ENCODE measurements around the gene CCNJL. TPM values are rescaled to one million over a fixed set of nuclear protein-coding genes. Genes with fewer than 3 reads are reported as not detected.

CCNJL gene
- total and polyA plus RNA-seq, 7 donors = 0.04 to 1.3 (median 0.29) TPM; not detected in 1

DNA sequence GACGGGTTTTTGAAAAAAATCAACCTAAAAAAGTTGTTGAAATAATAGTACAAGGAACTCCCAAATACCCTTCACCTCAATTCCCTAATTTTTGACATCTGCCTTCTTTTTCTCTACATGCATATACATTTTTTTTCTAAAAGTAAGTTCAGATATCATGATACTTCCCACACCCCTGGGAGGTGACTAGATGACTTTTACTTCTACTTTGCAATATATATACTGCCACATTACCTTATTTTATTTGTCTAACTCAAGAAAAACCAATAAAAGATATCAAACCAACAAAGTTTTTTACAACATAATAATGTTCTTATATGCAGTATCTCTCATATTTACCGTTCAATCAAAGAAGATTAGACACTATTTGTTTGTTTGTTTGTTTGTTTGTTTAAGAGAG lies 31.1 kb downstream of the CCNJL start:
- Histone ChIP-seq H3K4me1 (no peaks in the 10 kb centered on the region), H3K9me3 (no peaks in the 10 kb centered on the region), H3K27me3 (ENCODE audit: insufficient read depth in 3 of 3, low read length in 2 of 3) (no peaks in the 10 kb centered on the region), H3K4me3 (no peak overlapping the region), H3K27ac (no peak overlapping the region), H3K36me3 (ENCODE audit: insufficient read depth in 1 of 2, low read depth in 1 of 2) (no peaks in the 10 kb centered on the region)
- no peak for ATAC-seq
- intact Hi-C loops (cut with DNase I) = no loop called here
- WGBS, 3 donors = 87 to 88% (median 88%) methylated on average over 2 of the region's 2 CpGs
- DNase-seq = no peak
- TF ChIP-seq CTCF (IDR thresholded peaks at IDR 0.05) = no peak

DNA sequence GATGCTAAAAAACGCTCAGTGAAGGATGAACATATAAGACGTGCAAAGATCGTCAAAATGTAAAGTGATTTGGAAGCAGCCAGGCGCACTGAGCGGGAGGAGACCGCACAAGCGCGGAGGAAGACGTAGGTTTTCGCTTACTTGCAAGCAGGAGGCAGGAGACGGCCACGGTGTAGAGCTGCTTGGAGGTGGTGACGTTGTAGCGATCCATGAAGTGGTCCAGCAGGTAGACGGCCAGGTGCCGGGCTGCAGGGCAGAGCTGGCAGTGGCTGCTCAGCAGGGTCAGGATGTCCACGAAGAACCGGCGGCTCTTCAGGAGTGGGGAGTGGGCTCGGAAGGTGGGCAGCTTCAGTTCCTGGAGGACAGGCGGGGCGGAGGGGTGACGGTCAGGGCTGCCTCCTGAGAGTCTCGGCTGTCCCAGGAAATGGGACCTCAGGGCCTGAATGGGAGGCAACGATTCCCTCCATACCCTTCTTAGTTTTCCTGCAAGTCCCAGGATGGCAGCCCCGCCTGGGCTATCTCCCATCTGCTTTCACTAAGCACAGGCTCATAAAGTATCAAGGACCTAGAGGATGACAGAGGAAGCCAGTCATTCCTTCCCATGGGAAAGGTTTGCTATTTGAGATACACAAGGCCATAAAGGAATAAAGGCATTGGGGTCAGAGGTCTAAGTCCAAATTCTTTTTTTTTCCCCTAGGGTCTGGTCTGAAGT lies 31.8 kb downstream of the CCNJL start:
- 89 to 94% (median 94%) methylated on average over 26 of the region's 26 CpGs for WGBS, 3 donors
- ATAC-seq (no peak), DNase-seq (no peak)
- no peak for TF ChIP-seq CTCF (IDR thresholded peaks at IDR 0.05)
- intact Hi-C loops (cut with DNase I) = no loop called here
- Histone ChIP-seq H3K9me3 (no peaks in the 10 kb centered on the region), H3K27me3 (ENCODE audit: insufficient read depth in 3 of 3, low read length in 2 of 3) (no peaks in the 10 kb centered on the region), H3K36me3 (ENCODE audit: insufficient read depth in 1 of 2, low read depth in 1 of 2) (no peaks in the 10 kb centered on the region), H3K4me3 (no peak overlapping the region), H3K27ac (no peak overlapping the region), H3K4me1 (no peaks in the 10 kb centered on the region)

DNA sequence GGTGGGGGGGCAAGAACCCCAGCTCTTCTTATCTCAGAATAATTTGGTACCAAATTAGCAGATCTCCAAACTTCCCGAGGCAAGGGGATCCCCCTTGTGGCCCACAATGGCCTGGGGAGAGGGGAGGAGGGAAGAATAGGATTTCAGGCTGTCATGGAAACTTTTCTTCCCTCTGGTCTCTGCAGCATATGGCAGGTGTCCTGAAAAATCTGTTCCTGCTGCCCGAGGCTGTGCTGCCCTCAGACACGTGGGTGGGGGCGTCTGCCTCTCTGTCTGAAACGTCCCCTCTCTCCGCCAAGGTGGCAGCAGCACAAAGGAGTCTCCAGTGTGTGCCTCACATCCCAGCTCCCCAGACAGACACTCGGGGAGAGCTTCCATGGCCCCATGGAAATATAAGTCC lies 34.0 kb downstream of the CCNJL start:
- Histone ChIP-seq H3K9me3 (no peaks in the 10 kb centered on the region), H3K4me3 (no peak overlapping the region), H3K27ac (no peak overlapping the region), H3K27me3 (ENCODE audit: insufficient read depth in 3 of 3, low read length in 2 of 3) (no peaks in the 10 kb centered on the region), H3K36me3 (ENCODE audit: insufficient read depth in 1 of 2, low read depth in 1 of 2) (no peaks in the 10 kb centered on the region), H3K4me1 (no peaks in the 10 kb centered on the region)
- no peak for TF ChIP-seq CTCF (IDR thresholded peaks at IDR 0.05)
- 49 to 54% (median 49%) methylated on average over 7 of the region's 7 CpGs for WGBS, 3 donors
- no peak for ATAC-seq
- intact Hi-C loops (cut with DNase I) = no loop called here
- DNase-seq = no peak

- DNase-seq (no peak), ATAC-seq (no peak)
- intact Hi-C loops (cut with DNase I) = no loop called here
- H3K4me3 ChIP-seq = no peak overlapping the region
- H3K36me3 ChIP-seq (ENCODE audit: insufficient read depth in 1 of 2, low read depth in 1 of 2) = no peaks in the 10 kb centered on the region
- WGBS, 3 donors = 75 to 87% (median 77%) methylated on average over 5 of the region's 5 CpGs
- H3K27me3 ChIP-seq (ENCODE audit: insufficient read depth in 3 of 3, low read length in 2 of 3) = no peaks in the 10 kb centered on the region
- no peaks in the 10 kb centered on the region for H3K9me3 ChIP-seq
- no peak for TF ChIP-seq CTCF (IDR thresholded peaks at IDR 0.05)
- no peak overlapping the region for H3K27ac ChIP-seq
- no peaks in the 10 kb centered on the region for H3K4me1 ChIP-seq
These were observed 37.9 kb downstream of the CCNJL start for GRCh38 chr5:160274483-160274931.

GRCh38 chr5:160272889-160273288 lies 39.5 kb downstream of the CCNJL start:
- DNase-seq (no peak), ATAC-seq (no peak)
- Histone ChIP-seq H3K4me1 (no peaks in the 10 kb centered on the region), H3K36me3 (ENCODE audit: insufficient read depth in 1 of 2, low read depth in 1 of 2) (no peaks in the 10 kb centered on the region), H3K27me3 (ENCODE audit: insufficient read depth in 3 of 3, low read length in 2 of 3) (no peaks in the 10 kb centered on the region), H3K4me3 (no peak overlapping the region), H3K27ac (no peak overlapping the region), H3K9me3 (no peaks in the 10 kb centered on the region)
- TF ChIP-seq CTCF (IDR thresholded peaks at IDR 0.05) = no peak
- intact Hi-C loops (cut with DNase I) = no loop called here
- 96 to 99% (median 99%) methylated on average over 2 of the region's 2 CpGs for WGBS, 3 donors

Data from psoas muscle (tissue), 8 donors.